Measurements from ENCODE around the gene FAM168A.

- TF ChIP-seq POLR2A (IDR thresholded peaks at IDR 0.05) (no peak), CTCF (IDR thresholded peaks at IDR 0.05) (no peak)
Observed at GRCh38 chr11:73493956-73494598, 103.8 kb downstream of the FAM168A start.
